Upper lobe of right lung (tissue), 1 donor: ENCODE data around the gene U2AF1L4. TPM values are rescaled to one million over a fixed set of nuclear protein-coding genes. Genes with fewer than 3 reads are reported as not detected.

Experiments used
- ATAC-seq: fragments of 200-7000 bp; cut with Tn5 transposase; one replicate; pipeline ENCODE4 v1.9.1; 2020; ENCODE audit warnings: mild to moderate bottlenecking, moderate library complexity
- DNase-seq: peaks from one replicate; pipeline ENCODE4 v3.0.0-alpha.2; 2020
- H3K27ac ChIP-seq: fragments of 200-600 bp; one replicate; pipeline ENCODE4 v1.8.0; 2022
- H3K27me3 ChIP-seq: fragments of 200-600 bp; one replicate; pipeline ENCODE4 v1.8.0; 2022; ENCODE audit warnings: mild to moderate bottlenecking
- H3K36me3 ChIP-seq: fragments of 200-600 bp; one replicate; pipeline ENCODE4 v1.8.0; 2022
- H3K4me1 ChIP-seq: fragments of 200-600 bp; one replicate; pipeline ENCODE4 v1.8.0; 2022
- H3K4me3 ChIP-seq: fragments of 200-600 bp; one replicate; pipeline ENCODE4 v1.8.0; 2022; ENCODE audit warnings: mild to moderate bottlenecking
- H3K9me3 ChIP-seq: fragments of 200-600 bp; one replicate; pipeline ENCODE4 v1.8.0; 2022
- CTCF ChIP-seq: fragments of 200-600 bp; IDR thresholded peaks from one replicate; pipeline ENCODE4 v1.8.0; 2022; ENCODE audit warnings: antibody characterized with exemption
- intact Hi-C: fragments of 100-400 bp; cut with DNase I; formaldehyde crosslinking; loops from one replicate; pipeline ENCODE4 v1.11.0; 2022
- total RNA-seq: library from RNA; stranded (reverse); fragmentation: NEBNext Ultra II Directional; extraction: Animal tissue kit (Norgen Biotek cat#: 25700); gene quantifications from one replicate; pipeline ENCODE4 v1.2.1, GENCODE V29; 2021
- donor health status: DM: no; HTN: yes; CAD: no; lungs with severe emphysema.

The U2AF1L4 gene
- total RNA-seq, 1 donor from 2014 or later: 26.3 TPM

- peak; percentile 88 for DNase-seq
- Histone ChIP-seq H3K4me3 (peak overlapping the region; percentile 94), H3K27me3 (no peaks in the 10 kb centered on the region), H3K4me1 (peaks cover 24% of the 10 kb centered on the region), H3K27ac (peak overlapping the region; percentile 85), H3K9me3 (no peaks in the 10 kb centered on the region), H3K36me3 (peaks cover 10% of the 10 kb centered on the region)
- intact Hi-C loops: no loop called here
- TF ChIP-seq CTCF: no peak
- ATAC-seq: peak; percentile 39
Measured at GRCh38 chr19:35715981-35716800, 29.0 kb downstream of the U2AF1L4 start.

DNA sequence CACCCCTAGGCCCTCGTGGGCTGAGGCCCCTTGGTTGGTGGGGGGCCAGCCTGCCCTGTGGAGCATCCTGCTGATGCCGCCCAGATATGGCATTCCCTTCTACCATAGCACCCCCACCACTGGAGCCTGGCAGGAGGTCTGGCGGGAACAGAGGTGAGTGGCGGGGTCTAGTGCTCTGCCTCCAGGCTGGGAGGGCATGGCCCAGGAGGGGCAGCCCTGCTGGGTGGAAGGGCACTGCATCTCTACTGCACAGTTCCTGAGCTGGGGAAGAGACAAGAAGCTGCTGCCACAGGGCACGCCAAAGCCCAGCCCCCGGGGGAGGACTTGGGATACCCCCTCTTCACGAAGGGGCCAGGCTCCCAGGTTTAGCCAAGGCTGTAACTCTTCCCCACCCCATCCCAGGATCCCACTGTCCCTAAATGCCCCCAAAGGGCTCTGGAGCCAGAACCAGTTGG lies 29.8 kb downstream of the U2AF1L4 start:
- Histone ChIP-seq H3K9me3 (no peaks in the 10 kb centered on the region), H3K4me1 (peaks cover 24% of the 10 kb centered on the region), H3K4me3 (no peak overlapping the region), H3K36me3 (peaks cover 5% of the 10 kb centered on the region), H3K27ac (peak overlapping the region; percentile 85), H3K27me3 (no peaks in the 10 kb centered on the region)
- no peak for DNase-seq
- intact Hi-C loops: no loop called here
- no peak for TF ChIP-seq CTCF
- no peak for ATAC-seq

- Histone ChIP-seq H3K27ac (no peak overlapping the region), H3K4me1 (peaks cover 24% of the 10 kb centered on the region), H3K4me3 (no peak overlapping the region), H3K36me3 (no peaks in the 10 kb centered on the region), H3K9me3 (no peaks in the 10 kb centered on the region), H3K27me3 (no peaks in the 10 kb centered on the region)
- no peak for DNase-seq
- TF ChIP-seq CTCF: no peak
- no peak for ATAC-seq
- intact Hi-C loops: no loop called here
Measured at GRCh38 chr19:35714601-35715354, 30.4 kb downstream of the U2AF1L4 start.

- no peak for DNase-seq
- H3K4me3 ChIP-seq: no peak overlapping the region
- peaks cover 18% of the 10 kb centered on the region for H3K4me1 ChIP-seq
- intact Hi-C loops: no loop called here
- no peaks in the 10 kb centered on the region for H3K9me3 ChIP-seq
- no peak for TF ChIP-seq CTCF
- no peak overlapping the region for H3K27ac ChIP-seq
- ATAC-seq: no peak
- H3K36me3 ChIP-seq: no peaks in the 10 kb centered on the region
- H3K27me3 ChIP-seq: no peaks in the 10 kb centered on the region
Measured at GRCh38 chr19:35713904-35714495, 31.2 kb downstream of the U2AF1L4 start.

DNA sequence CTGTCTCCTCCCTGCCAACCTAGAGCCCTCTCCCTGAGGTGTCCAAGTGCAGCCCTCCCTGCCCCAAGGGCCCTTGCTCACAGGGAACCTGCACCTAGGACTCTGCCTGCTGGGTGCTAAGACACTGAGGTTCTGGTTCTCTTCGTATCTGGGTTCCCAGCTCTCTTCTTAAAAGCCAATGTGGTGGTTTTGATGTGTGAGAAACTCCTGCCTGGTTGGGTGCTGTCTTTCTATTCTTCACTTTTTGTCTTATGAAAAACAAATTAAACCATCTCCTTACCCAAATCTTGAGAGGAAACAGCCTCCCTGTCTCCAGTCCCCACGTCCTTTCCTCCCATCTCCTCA lies 31.7 kb downstream of the U2AF1L4 start:
- no peak for ATAC-seq
- TF ChIP-seq CTCF: no peak
- H3K36me3 ChIP-seq: no peaks in the 10 kb centered on the region
- intact Hi-C loops: no loop called here
- H3K4me1 ChIP-seq: peaks cover 13% of the 10 kb centered on the region
- H3K27ac ChIP-seq: no peak overlapping the region
- H3K27me3 ChIP-seq: no peaks in the 10 kb centered on the region
- H3K9me3 ChIP-seq: no peaks in the 10 kb centered on the region
- H3K4me3 ChIP-seq: no peak overlapping the region
- no peak for DNase-seq
